Germinal center (tissue), 1 donor: ENCODE results near the gene CLASP1.

Source experiments
- DNase-seq: peaks from one replicate; pipeline ENCODE4 v3.0.0; 2012; ENCODE audit warnings: mixed read lengths, low spot score

CLASP1 gene

GRCh38 chr2:121539750-121540469, 109.4 kb downstream of the CLASP1 start:
- DNase-seq: no peak

- no peak for DNase-seq
Observed at GRCh38 chr2:121536850-121537557, 112.3 kb downstream of the CLASP1 start.

- no peak for DNase-seq
Observed at GRCh38 chr2:121536347-121536746, 112.9 kb downstream of the CLASP1 start.

- DNase-seq: no peak
Observed at GRCh38 chr2:121534007-121534406, 115.3 kb downstream of the CLASP1 start.

- no peak for DNase-seq
Observed at GRCh38 chr2:121532894-121533293, 116.4 kb downstream of the CLASP1 start.

- DNase-seq: no peak
Observed at GRCh38 chr2:121532347-121532766, 116.9 kb downstream of the CLASP1 start.

- peak; percentile 89 for DNase-seq
Observed at GRCh38 chr2:121530212-121530705, 119.0 kb downstream of the CLASP1 start.

- DNase-seq: no peak
Observed at GRCh38 chr2:121529439-121530211, 119.6 kb downstream of the CLASP1 start.

- DNase-seq: no peak
Observed at GRCh38 chr2:121527009-121527682, 122.1 kb downstream of the CLASP1 start.

- no peak for DNase-seq
Observed at GRCh38 chr2:121524685-121525425, 124.4 kb downstream of the CLASP1 start.

- DNase-seq: no peak
Observed at GRCh38 chr2:121521359-121521758, 127.9 kb downstream of the CLASP1 start.

GRCh38 chr2:121520641-121520994, 128.6 kb downstream of the CLASP1 start:
- no peak for DNase-seq

GRCh38 chr2:121519732-121520640, 129.3 kb downstream of the CLASP1 start:
- DNase-seq: no peak

GRCh38 chr2:121519153-121519552, 130.1 kb downstream of the CLASP1 start:
- no peak for DNase-seq

GRCh38 chr2:121513597-121514333, 135.5 kb downstream of the CLASP1 start:
- DNase-seq: no peak

GRCh38 chr2:121510857-121511256, 138.4 kb downstream of the CLASP1 start:
- DNase-seq: no peak

GRCh38 chr2:121506621-121507020, 142.6 kb downstream of the CLASP1 start:
- DNase-seq: no peak

GRCh38 chr2:121505986-121506586, 143.2 kb downstream of the CLASP1 start:
- DNase-seq: no peak

GRCh38 chr2:121505005-121505404, 144.3 kb downstream of the CLASP1 start:
- DNase-seq: no peak
